HepG2 (cell line): ENCODE data around the gene UBE2Q1. TPM values are rescaled to one million over a fixed set of nuclear protein-coding genes. Genes with fewer than 3 reads are reported as not detected.

ENCODE experiments used
- BATF2 ChIP-seq: sonication (generic); formaldehyde crosslinking; IDR thresholded peaks from 2 replicates; pipeline ENCODE4 v1.8.0; 2022; ENCODE audit warnings: mild to moderate bottlenecking, missing genetic modification reagents, moderate library complexity
- ELF3 ChIP-seq: IDR thresholded peaks from 2 replicates; pipeline ENCODE4 v1.6.1; 2016; ENCODE audit warnings: missing genetic modification reagents, missing compliant biosample characterization
- FOXJ3 ChIP-seq: sonication (generic); formaldehyde crosslinking; IDR thresholded peaks from 2 replicates; pipeline ENCODE4 v1.4.0; 2020; ENCODE audit warnings: missing genetic modification reagents, mild to moderate bottlenecking, borderline replicate concordance
- HIC2 ChIP-seq: sonication (generic); formaldehyde crosslinking; IDR thresholded peaks from 2 replicates; pipeline ENCODE4 v1.9.0; 2022; ENCODE audit warnings: low read depth, missing genetic modification reagents
- HNRNPH1 ChIP-seq: fragments of 200-400 bp; formaldehyde crosslinking; optimal IDR thresholded peaks from 2 replicates; pipeline ENCODE3; 2017; ENCODE audit warnings: mild to moderate bottlenecking, low read depth, low read length
- HOXA5 ChIP-seq: sonication (generic); formaldehyde crosslinking; IDR thresholded peaks from 2 replicates; pipeline ENCODE4 v1.4.0; 2020; ENCODE audit warnings: missing genetic modification reagents
- NFRKB ChIP-seq: fragments of 450-650 bp; IDR thresholded peaks from 2 replicates; pipeline ENCODE4 v1.6.1; 2017
- PAF1 ChIP-seq: IDR thresholded peaks from 2 replicates; pipeline ENCODE4 v1.6.1; 2016; ENCODE audit warnings: missing genetic modification reagents, missing compliant biosample characterization
- PHB2 ChIP-seq: fragments of 450-650 bp; IDR thresholded peaks from 2 replicates; pipeline ENCODE4 v1.6.1; 2018; ENCODE audit not compliant: partially characterized antibody
- RAD51 ChIP-seq: fragments of 450-650 bp; IDR thresholded peaks from 2 replicates; pipeline ENCODE4 v1.6.1; 2016; ENCODE audit warnings: borderline replicate concordance
- SP4 ChIP-seq: sonication (generic); formaldehyde crosslinking; IDR thresholded peaks from 2 replicates; pipeline ENCODE4 v1.8.1; 2023; ENCODE audit warnings: mild to moderate bottlenecking, missing genetic modification reagents
- U2AF1 ChIP-seq: fragments of 200-400 bp; formaldehyde crosslinking; optimal IDR thresholded peaks from 2 replicates; pipeline ENCODE3; 2017; ENCODE audit warnings: mild to moderate bottlenecking, low read depth, low read length
- YEATS4 ChIP-seq: sonication (generic); formaldehyde crosslinking; IDR thresholded peaks from 2 replicates; pipeline ENCODE4 v1.4.0; 2020; ENCODE audit warnings: missing genetic modification reagents, borderline replicate concordance
- ZBTB49 ChIP-seq: sonication (generic); formaldehyde crosslinking; IDR thresholded peaks from 2 replicates; pipeline ENCODE4 v1.4.0; 2020; ENCODE audit warnings: missing genetic modification reagents, borderline replicate concordance
- ZFP62 ChIP-seq: sonication (generic); formaldehyde crosslinking; IDR thresholded peaks from 2 replicates; pipeline ENCODE4 v1.4.0; 2020; ENCODE audit warnings: missing genetic modification reagents
- ZNF574 ChIP-seq: sonication (generic); formaldehyde crosslinking; IDR thresholded peaks from 2 replicates; pipeline ENCODE4 v1.4.0; 2020; ENCODE audit warnings: missing genetic modification reagents
- ZNF687 ChIP-seq: sonication (generic); formaldehyde crosslinking; IDR thresholded peaks from 2 replicates; pipeline ENCODE4 v1.5.1; 2020; ENCODE audit warnings: mild to moderate bottlenecking, missing genetic modification reagents, moderate library complexity
- ZNF703 ChIP-seq: sonication (generic); formaldehyde crosslinking; IDR thresholded peaks from 2 replicates; pipeline ENCODE4 v1.5.1; 2020; ENCODE audit warnings: missing genetic modification reagents, mild to moderate bottlenecking, moderate library complexity, borderline replicate concordance
- polyA plus RNA-seq, 8 experiments: library from polyadenylated mRNA; depleted of rRNA in 3 of 8; stranded (reverse) in 7 of 8; unstranded in 1 of 8; fragments of >200 nt; fragmentation: Illumina TruSeq in 4 of 8; extraction: Trizol in 4 of 8; gene quantifications; 2 replicates each; pipeline versions ENCODE4 v1.2.1 to v1.2.3, GENCODE V29; 2011 to 2016; ENCODE audit warnings: low read depth in 4 of 8, missing spikeins in 1 of 8, mixed read lengths in 1 of 8; ENCODE audit not compliant: insufficient read depth in 1 of 8
- total RNA-seq, 5 experiments: library from RNA; depleted of rRNA; stranded (reverse); fragments of >200 nt; fragmentation: Illumina TruSeq; extraction: Trizol; gene quantifications; 2 replicates each; pipeline ENCODE4 v1.2.3, GENCODE V29; 2016; ENCODE audit warnings: low read depth in 1 of 5

UBE2Q1 gene
- total and polyA plus RNA-seq, 2 of the 13 experiments (the other 11 are each of a cell fraction or from before 2014, with no cell fraction given), result 11.7 to 41.7 TPM

- no peak for TF ChIP-seq HNRNPH1
- no peak for TF ChIP-seq NFRKB
- TF ChIP-seq YEATS4 (CRISPR knock-in tag), result peak; percentile 67
- no peak for TF ChIP-seq HOXA5 (CRISPR knock-in tag)
- TF ChIP-seq U2AF1, result no peak
- peak; percentile 59 for TF ChIP-seq ZNF574 (CRISPR knock-in tag)
- no peak for TF ChIP-seq ZNF703
- no peak for TF ChIP-seq PAF1
- no peak for TF ChIP-seq ZBTB49 (CRISPR knock-in tag)
- TF ChIP-seq BATF2 (CRISPR knock-in tag), result no peak
- TF ChIP-seq SP4 (CRISPR knock-in tag), result peak; percentile 68; the same call in 1 of the 2 replicates
- TF ChIP-seq FOXJ3 (CRISPR knock-in tag), result no peak
- no peak for TF ChIP-seq RAD51
- TF ChIP-seq ELF3, result 0 out of 2 replicates have a peak, but pooled peaks have one; percentile 17
- no peak for TF ChIP-seq HIC2
- TF ChIP-seq PHB2, result no peak
- no peak for TF ChIP-seq ZFP62 (CRISPR knock-in tag)
- TF ChIP-seq ZNF687 (CRISPR knock-in tag), result peak; percentile 82
These were observed 49.3 kb upstream of the UBE2Q1 start, which contains the start of gene ADAR (continued) for GRCh38 chr1:154607609-154608396.
